Fibroblast of lung (primary cell): Measurements from ENCODE around the gene ASTL.

Source experiments
- EZH2 ChIP-seq: IDR thresholded peaks from 2 replicates; pipeline ENCODE4 v1.5.1; 2012; ENCODE audit warnings: low read length, control low read depth, mild to moderate bottlenecking; ENCODE audit errors: missing control alignments
- TF ChIP-seq, protein P1 (sequence below), 2 donors: IDR thresholded peaks in 1 of 2; conservative IDR thresholded peaks in 1 of 2; 1 replicate in 1 of 2; 2 replicates in 1 of 2; pipeline ENCODE4 v1.5.1; 2011 to 2012; ENCODE audit warnings: low read length in 2 of 2, control low read depth in 1 of 2, inconsistent platforms in 1 of 2, low read depth in 1 of 2, mild to moderate bottlenecking in 1 of 2

DNA sequence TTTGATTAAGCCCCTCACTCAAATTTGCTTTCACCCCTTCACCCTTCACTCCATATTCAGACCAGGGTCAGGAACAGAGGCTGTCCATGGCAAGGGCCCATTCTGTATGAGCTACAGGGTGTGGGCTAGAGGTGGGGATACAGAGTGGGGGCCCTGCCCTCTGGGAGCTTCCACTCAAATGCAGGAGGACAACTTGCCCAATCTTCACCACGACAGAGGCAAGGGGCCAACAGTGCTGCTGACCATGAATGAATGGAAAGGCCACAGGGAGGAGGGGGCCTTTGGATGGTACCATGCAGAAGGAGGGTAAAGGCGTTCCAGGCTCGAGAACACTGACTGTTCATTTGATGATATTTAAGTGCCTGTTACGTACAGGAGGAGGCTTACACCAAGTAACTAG, 44.8 kb downstream of the ASTL start:
- TF ChIP-seq, protein P1, sequence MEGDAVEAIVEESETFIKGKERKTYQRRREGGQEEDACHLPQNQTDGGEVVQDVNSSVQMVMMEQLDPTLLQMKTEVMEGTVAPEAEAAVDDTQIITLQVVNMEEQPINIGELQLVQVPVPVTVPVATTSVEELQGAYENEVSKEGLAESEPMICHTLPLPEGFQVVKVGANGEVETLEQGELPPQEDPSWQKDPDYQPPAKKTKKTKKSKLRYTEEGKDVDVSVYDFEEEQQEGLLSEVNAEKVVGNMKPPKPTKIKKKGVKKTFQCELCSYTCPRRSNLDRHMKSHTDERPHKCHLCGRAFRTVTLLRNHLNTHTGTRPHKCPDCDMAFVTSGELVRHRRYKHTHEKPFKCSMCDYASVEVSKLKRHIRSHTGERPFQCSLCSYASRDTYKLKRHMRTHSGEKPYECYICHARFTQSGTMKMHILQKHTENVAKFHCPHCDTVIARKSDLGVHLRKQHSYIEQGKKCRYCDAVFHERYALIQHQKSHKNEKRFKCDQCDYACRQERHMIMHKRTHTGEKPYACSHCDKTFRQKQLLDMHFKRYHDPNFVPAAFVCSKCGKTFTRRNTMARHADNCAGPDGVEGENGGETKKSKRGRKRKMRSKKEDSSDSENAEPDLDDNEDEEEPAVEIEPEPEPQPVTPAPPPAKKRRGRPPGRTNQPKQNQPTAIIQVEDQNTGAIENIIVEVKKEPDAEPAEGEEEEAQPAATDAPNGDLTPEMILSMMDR (conservative IDR thresholded peaks at IDR 0.05 in 1 of 2, IDR thresholded peaks at IDR 0.05 in 1 of 2; ENCODE audit: low read depth in 1 of 2, low read length in 2 of 2): no peak
- TF ChIP-seq EZH2: no peak
